GM06990 (cell line): ENCODE data around the gene ADAMTS2.

Experiments used
- DNase-seq: peaks from one replicate; pipeline ENCODE4 v3.0.0-alpha.2; 2011; ENCODE audit not compliant: insufficient read length; ENCODE audit errors: extremely low read depth
- H3K27me3 ChIP-seq: replicated peaks from 2 replicates; pipeline ENCODE4 v1.6.0; 2011; ENCODE audit warnings: low read length; ENCODE audit not compliant: control insufficient read depth, insufficient read depth
- H3K36me3 ChIP-seq: 2 replicates; pipeline ENCODE4 v1.5.1; 2011; ENCODE audit warnings: low read length; ENCODE audit not compliant: control insufficient read depth, insufficient read depth
- H3K4me3 ChIP-seq: replicated peaks from 2 replicates; pipeline ENCODE4 v1.5.1; 2011; ENCODE audit warnings: low read depth, mild to moderate bottlenecking, control low read depth, low read length
- CTCF ChIP-seq: IDR thresholded peaks from 2 replicates; pipeline ENCODE4 v1.5.1; 2011; ENCODE audit warnings: low read length, control low read depth, mild to moderate bottlenecking, inconsistent platforms; ENCODE audit not compliant: insufficient read depth, poor library complexity, severe bottlenecking

Gene ADAMTS2

GRCh38 chr5:179171251-179171815 is 173.9 kb downstream of the ADAMTS2 start:
- no peak for DNase-seq

GRCh38 chr5:179170606-179171005 is 174.7 kb downstream of the ADAMTS2 start:
- no peaks in the 10 kb centered on the region for H3K27me3 ChIP-seq
- no peak overlapping the region for H3K4me3 ChIP-seq
- no peak for DNase-seq
- H3K36me3 ChIP-seq, result no peaks in the 10 kb centered on the region
- no peak for TF ChIP-seq CTCF

More at GRCh38 chr5:179171251-179171815, 173.9 kb downstream of the ADAMTS2 start:
- Histone ChIP-seq H3K4me3 (no peak overlapping the region), H3K36me3 (no peaks in the 10 kb centered on the region), H3K27me3 (no peaks in the 10 kb centered on the region)
- TF ChIP-seq CTCF, result no peak

DNA sequence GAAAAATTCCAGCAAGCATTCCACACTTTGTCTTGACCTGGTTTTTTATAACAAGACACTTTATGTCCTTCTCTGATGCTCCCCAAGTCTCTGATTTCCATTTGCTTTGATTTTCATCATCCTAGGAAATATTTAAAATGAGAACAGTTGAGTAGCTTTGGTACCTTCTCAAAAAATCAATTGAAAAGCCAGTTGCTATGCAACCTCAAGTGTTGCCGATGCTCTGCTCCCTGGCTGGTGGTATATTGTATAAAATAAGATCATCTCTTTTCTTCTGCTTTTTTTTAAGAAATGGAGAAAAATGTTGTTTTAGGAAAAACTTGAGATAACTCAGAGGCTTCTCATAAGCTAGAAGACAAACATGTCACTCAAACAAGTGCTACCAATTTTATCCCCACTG is 175.4 kb downstream of the ADAMTS2 start:
- Histone ChIP-seq H3K4me3 (no peak overlapping the region), H3K27me3 (no peaks in the 10 kb centered on the region), H3K36me3 (no peaks in the 10 kb centered on the region)
- no peak for TF ChIP-seq CTCF
- no peak for DNase-seq

GRCh38 chr5:179168664-179169063 is 176.6 kb downstream of the ADAMTS2 start:
- Histone ChIP-seq H3K36me3 (no peaks in the 10 kb centered on the region), H3K4me3 (no peak overlapping the region), H3K27me3 (no peaks in the 10 kb centered on the region)
- TF ChIP-seq CTCF, result no peak
- DNase-seq, result no peak

DNA sequence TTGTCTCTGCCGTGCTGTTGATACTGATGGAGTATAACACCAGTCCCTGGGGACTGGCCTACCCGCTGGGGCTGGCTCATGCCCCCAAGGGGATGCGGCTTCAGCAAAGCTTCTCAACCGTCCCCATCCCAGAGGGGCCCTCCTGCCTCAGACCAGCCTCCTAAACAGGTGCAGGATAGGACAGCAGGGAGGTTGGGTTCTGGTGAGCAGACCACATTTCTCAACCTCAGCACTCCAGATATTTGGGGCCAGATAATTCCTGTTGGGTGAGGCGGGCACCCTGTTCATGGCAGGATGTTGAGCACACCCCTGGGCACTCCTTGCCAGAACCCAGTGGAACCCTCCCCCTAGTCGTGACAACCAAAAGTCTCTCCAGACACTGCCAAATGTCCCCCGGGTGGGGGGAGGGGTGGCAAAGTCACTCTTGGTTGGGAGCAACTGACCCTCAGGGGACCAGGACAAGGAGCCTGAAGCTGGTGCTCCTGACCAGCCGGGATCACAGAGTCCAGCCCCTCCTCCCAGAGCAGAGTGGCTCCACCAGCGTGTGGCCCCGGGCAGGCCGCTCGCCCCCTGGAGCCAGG is 177.3 kb downstream of the ADAMTS2 start:
- Histone ChIP-seq H3K27me3 (no peaks in the 10 kb centered on the region), H3K36me3 (no peaks in the 10 kb centered on the region), H3K4me3 (no peak overlapping the region)
- TF ChIP-seq CTCF, result no peak
- DNase-seq, result no peak
